K562 (cell line): ENCODE measurements around the gene RPE. TPM values are rescaled to one million over a fixed set of nuclear protein-coding genes. Genes with fewer than 3 reads are reported as not detected.

Experiments used
- ATAC-seq: fragments of 200-7000 bp; cut with Tn5 transposase; 3 replicates; pipeline ENCODE4 v1.9.1; 2020; ENCODE audit warnings: moderate library complexity
- BruUV-seq: library from RNA; stranded (reverse); fragments of 400-500 nt; replicated peaks from 2 replicates; lab custom pipeline; 2021; lab: Mats Ljungman, UMichigan
- CTCF ChIA-PET: fragments of 300-600 bp; formaldehyde crosslinking; extraction: SDS; loops from one replicate; lab custom pipeline; 2021; ENCODE audit warnings: low intra/inter-chr PET ratio; lab: Yijun Ruan, JAX
- POLR2A ChIA-PET: fragments of 300-600, 350-650 bp; sonication (Branson Sonifier 250); formaldehyde crosslinking; extraction: SDS; loops from one replicate; lab custom pipeline; 2021; ENCODE audit warnings: antibody characterized with exemption, inconsistent platforms; lab: Yijun Ruan, JAX
- DNase-seq, 4 experiments: peaks; one replicate each; pipeline versions ENCODE4 v3.0.0 to v3.0.0-alpha.2; 2011 to 2018; ENCODE audit warnings: low spot score in 3 of 4, mixed read lengths in 3 of 4; ENCODE audit errors: extremely low read depth in 1 of 4
- FAIRE-seq: peaks from 2 replicates; lab custom pipeline; 2011; peaks lifted over from hg19 to GRCh38; lab: Jason Lieb, UNC
- H2AFZ ChIP-seq: 2 replicates; pipeline ENCODE4 v1.6.0; 2011; ENCODE audit warnings: low read depth, low read length, control low read depth, inconsistent platforms
- H3K27ac ChIP-seq: fragments of 200-600 bp; 3 replicates; pipeline ENCODE4 v1.8.0; 2011; ENCODE audit warnings: low read depth, mild to moderate bottlenecking, control low read depth, inconsistent platforms, low read length, moderate library complexity, mixed read lengths; ENCODE audit errors: extremely low read depth
- H3K27me3 ChIP-seq, 2 experiments: fragments of 300-600 bp in 1 of 2; 2 replicates in 1 of 2; 3 replicates in 1 of 2; pipeline versions ENCODE4 v1.6.0 to v1.8.0; 2011; ENCODE audit warnings: inconsistent platforms in 2 of 2, low read length in 2 of 2, mild to moderate bottlenecking in 1 of 2, mixed read lengths in 1 of 2, moderate library complexity in 1 of 2; ENCODE audit not compliant: control insufficient read depth in 2 of 2, insufficient read depth in 2 of 2
- H3K36me3 ChIP-seq: fragments of 300-600 bp; 3 replicates; pipeline ENCODE4 v1.8.0; 2011; ENCODE audit warnings: mild to moderate bottlenecking, low read length, inconsistent platforms; ENCODE audit not compliant: control insufficient read depth, insufficient read depth
- H3K4me1 ChIP-seq, 2 experiments: fragments of 200-600 bp in 1 of 2; replicated peaks in 1 of 2; 2 replicates in 1 of 2; 3 replicates in 1 of 2; pipeline versions ENCODE4 v1.5.1 to v1.8.0; 2011; ENCODE audit warnings: inconsistent platforms in 2 of 2, low read length in 2 of 2, mild to moderate bottlenecking in 1 of 2, mixed read lengths in 1 of 2, moderate library complexity in 1 of 2; ENCODE audit not compliant: control insufficient read depth in 2 of 2, insufficient read depth in 2 of 2
- H3K4me2 ChIP-seq: 2 replicates; pipeline ENCODE4 v1.6.1; 2011; ENCODE audit warnings: low read length, control low read depth, inconsistent platforms, mixed read lengths; ENCODE audit not compliant: insufficient read depth
- H3K4me3 ChIP-seq: fragments of 200-600 bp; sonication (generic), shearing (Covaris generic); 2 replicates; pipeline ENCODE4 v1.5.1; 2016; ENCODE audit warnings: control low read depth, inconsistent platforms
- H3K79me2 ChIP-seq: fragments of 200-600 bp; 3 replicates; pipeline ENCODE4 v1.8.0; 2011; ENCODE audit warnings: low read length, inconsistent platforms; ENCODE audit not compliant: control insufficient read depth, insufficient read depth
- H3K9ac ChIP-seq, 2 experiments: 2 replicates each; pipeline versions ENCODE4 v1.6.0 to v1.6.1; 2011; ENCODE audit warnings: low read depth in 2 of 2, low read length in 2 of 2, control low read depth in 1 of 2, inconsistent platforms in 1 of 2, mild to moderate bottlenecking in 1 of 2, mixed read lengths in 1 of 2; ENCODE audit not compliant: insufficient read depth in 1 of 2
- H3K9me1 ChIP-seq: one replicate; pipeline ENCODE4 v1.6.0; 2011; ENCODE audit warnings: inconsistent platforms, mild to moderate bottlenecking, low read length, moderate library complexity; ENCODE audit not compliant: control insufficient read depth, insufficient read depth
- H3K9me3 ChIP-seq: replicated peaks from 2 replicates; pipeline ENCODE4 v1.5.1; 2011; ENCODE audit warnings: low read depth, low read length, inconsistent platforms; ENCODE audit not compliant: control insufficient read depth, insufficient read depth
- H4K20me1 ChIP-seq: replicated peaks from 2 replicates; pipeline ENCODE4 v1.6.1; 2011; ENCODE audit warnings: low read length, inconsistent platforms, mixed read lengths; ENCODE audit not compliant: control insufficient read depth, insufficient read depth
- BACH1 ChIP-seq: fragments of 200-800 bp; sonication (Bioruptor generic); IDR thresholded peaks from 2 replicates; pipeline ENCODE4 v1.6.1; 2016; ENCODE audit warnings: missing genetic modification characterization, missing compliant biosample characterization
- COPS2 ChIP-seq: fragments of 450-650 bp; conservative IDR thresholded peaks from 2 replicates; pipeline ENCODE4 v1.6.1; 2016; ENCODE audit warnings: mild to moderate bottlenecking, moderate library complexity
- DEAF1 ChIP-seq: fragments of 450-650 bp; formaldehyde crosslinking; IDR thresholded peaks from 2 replicates; pipeline ENCODE4 v1.4.0; 2020; ENCODE audit warnings: mild to moderate bottlenecking, moderate library complexity
- DMBX1 ChIP-seq: fragments of 250-450 bp; sonication (Bioruptor Pico); IDR thresholded peaks from 2 replicates; pipeline ENCODE4 v1.8.0; 2022; ENCODE audit warnings: inconsistent platforms, mild to moderate bottlenecking, moderate library complexity, borderline replicate concordance
- ELF2 ChIP-seq: fragments of 250-450 bp; sonication (Bioruptor Pico); IDR thresholded peaks from 2 replicates; pipeline ENCODE4 v1.5.0; 2021; ENCODE audit warnings: mild to moderate bottlenecking
- HMGN3 ChIP-seq: IDR thresholded peaks from 2 replicates; pipeline ENCODE4 v1.6.1; 2011; ENCODE audit warnings: borderline replicate concordance, low read depth, mild to moderate bottlenecking, mixed read lengths, low read length; ENCODE audit not compliant: insufficient read length; ENCODE audit errors: extremely low read depth
- MAFF ChIP-seq: IDR thresholded peaks from 2 replicates; pipeline ENCODE4 v1.6.1; 2012; ENCODE audit warnings: low read length, improper control_type of control experiment
- NFE2L1 ChIP-seq: fragments of 450-650 bp; IDR thresholded peaks from 2 replicates; pipeline ENCODE4 v1.6.1; 2016; ENCODE audit warnings: missing genetic modification characterization, low read depth, mild to moderate bottlenecking, missing compliant biosample characterization, moderate library complexity, borderline replicate concordance
- NR0B1 ChIP-seq: fragments of 450-650 bp; IDR thresholded peaks from one replicate; pipeline ENCODE4 v1.6.1; 2018; ENCODE audit warnings: mild to moderate bottlenecking, moderate library complexity; ENCODE audit not compliant: partially characterized antibody
- POLR2H ChIP-seq: IDR thresholded peaks from 2 replicates; pipeline ENCODE4 v1.6.1; 2016; ENCODE audit warnings: missing genetic modification characterization, low read depth, mild to moderate bottlenecking, control low read depth, missing compliant biosample characterization, moderate library complexity
- TAF1 ChIP-seq: IDR thresholded peaks from 2 replicates; pipeline ENCODE4 v1.6.1; 2011; ENCODE audit warnings: mild to moderate bottlenecking, low read length, moderate library complexity; ENCODE audit not compliant: insufficient read depth, control insufficient read depth, severe bottlenecking; ENCODE audit errors: extremely low read depth
- ZMIZ1 ChIP-seq, 2 experiments: fragments of 150-350 bp in 1 of 2; IDR thresholded peaks; 2 replicates each; pipeline ENCODE4 v1.6.1; 2012 to 2016; ENCODE audit warnings: low read depth in 2 of 2, low read length in 2 of 2, mild to moderate bottlenecking in 1 of 2, moderate library complexity in 1 of 2
- ZNF253 ChIP-seq: fragments of 250-450 bp; sonication (Bioruptor Pico); conservative IDR thresholded peaks from 2 replicates; pipeline ENCODE4 v1.6.1; 2021; ENCODE audit warnings: mild to moderate bottlenecking
- ZNF740 ChIP-seq, 3 experiments: fragments of 200-800 bp in 1 of 3; sonication (Bioruptor generic) in 1 of 3; sonication (generic) in 1 of 3; formaldehyde crosslinking in 1 of 3; IDR thresholded peaks; 2 replicates each; pipeline versions ENCODE4 v1.6.1 to v1.8.0; 2016 to 2022; ENCODE audit warnings: mild to moderate bottlenecking in 2 of 3, missing compliant biosample characterization in 2 of 3, missing genetic modification characterization in 2 of 3, missing genetic modification reagents in 1 of 3
- WGBS: fragments of 100-300 bp; shearing (Covaris generic); methylation state at CpG from one replicate; pipeline ENCODE4 v1.1.6; 2016; ENCODE audit warnings: low coverage, mixed read lengths; ENCODE audit not compliant: insufficient coverage; ENCODE audit errors: missing lambda C conversion rate; 5-methylcytosine and 5-hydroxymethylcytosine counted together
- in situ Hi-C: fragments of 300-500 bp; cut with MboI; formaldehyde crosslinking; loops from 4 replicates; pipeline ENCODE4 v1.15.0; 2018; ENCODE audit warnings: inconsistent platforms, mixed read lengths
- intact Hi-C: fragments of 100-400 bp; cut with micrococcal nuclease; formaldehyde crosslinking; loops from 2 replicates; pipeline ENCODE4 v1.14.2; 2022
- polyA plus RNA-seq, 8 experiments: library from polyadenylated mRNA; depleted of rRNA in 4 of 8; stranded (reverse) in 5 of 8; unstranded in 3 of 8; fragments of >200 nt; fragmentation: Nextera tagmentation in 2 of 8; fragmentation: Illumina TruSeq in 1 of 8; extraction: Ambion mirVana in 2 of 8; extraction: Trizol in 1 of 8; gene quantifications; 2 replicates each; pipeline versions ENCODE4 v1.2.1 to v1.2.3, GENCODE V29; 2011 to 2014; ENCODE audit warnings: inconsistent platforms in 1 of 8, missing spikeins in 1 of 8
- total RNA-seq, 7 experiments: library from RNA; depleted of rRNA in 6 of 7; stranded (reverse); fragments of >200 nt in 6 of 7; fragmentation: Illumina TruSeq in 2 of 7; extraction: Trizol in 2 of 7; gene quantifications; 2 replicates each; pipeline versions ENCODE4 v1.2.1 to v1.2.3, GENCODE V29; 2011 to 2021; ENCODE audit warnings: low replicate concordance in 1 of 7

Gene RPE
- total and polyA plus RNA-seq, 9 of the 15 experiments (the other 6 are each of a cell fraction or from before 2014, with no cell fraction given) = 33.5 to 65.3 (median 50.4) TPM

- no peak for FAIRE-seq
- no peak for ATAC-seq
- Histone ChIP-seq H4K20me1 (no peaks in the 10 kb centered on the region), H3K9me3 (no peaks in the 10 kb centered on the region), H3K9me1 (no peaks in the 10 kb centered on the region), H3K79me2 (peaks cover 91% of the 10 kb centered on the region), H3K36me3 (peaks cover 92% of the 10 kb centered on the region), H3K4me3 (no peak overlapping the region), H3K27ac (no peak overlapping the region), H3K4me1 (peaks cover 0 to 9% of the 10 kb centered on the region in 2 experiments; a peak in 2 of 5 replicates), H2AFZ (no peak overlapping the region), H3K9ac (no peak overlapping the region), H3K27me3 (no peaks in the 10 kb centered on the region), H3K4me2 (no peak overlapping the region)
- CTCF ChIA-PET = no interaction called here
- intact Hi-C loops = no loop called here
- POLR2A ChIA-PET = no interaction called here
- no TSS peak for BruUV-seq
- in situ Hi-C loops = loop anchor here (25.0 kb wide), 1 partner anchor 453 kb away; no protein-coding TSS in a partner anchor
- no peak for DNase-seq
- 75% methylated on average over 6 of the region's 6 CpGs for WGBS
- TF ChIP-seq ZMIZ1 (IDR thresholded peaks at IDR 0.05; ENCODE audit: low read depth in 2 of 2, low read length in 2 of 2) = no peak
- no peak for TF ChIP-seq TAF1
- TF ChIP-seq ZNF253 (CRISPR knock-in tag) = no peak
- no peak for TF ChIP-seq HMGN3
- no peak for TF ChIP-seq DMBX1 (CRISPR knock-in tag)
- TF ChIP-seq ZNF740 (CRISPR knock-in tag; IDR thresholded peaks at IDR 0.05) = no peak
- no peak for TF ChIP-seq ZNF740 (tag; IDR thresholded peaks at IDR 0.05)
- no peak for TF ChIP-seq DEAF1 (CRISPR knock-in tag)
- TF ChIP-seq NFE2L1 (tag) = no peak
- no peak for TF ChIP-seq POLR2H (tag)
- no peak for TF ChIP-seq MAFF
- TF ChIP-seq ELF2 (CRISPR knock-in tag) = no peak
- no peak for TF ChIP-seq COPS2
- TF ChIP-seq BACH1 (tag) = no peak
- no peak for TF ChIP-seq NR0B1
Measured at GRCh38 chr2:210009126-210009525, 6.7 kb downstream of the RPE start.
